NB4 (cell line): ENCODE results near the gene ZNF816.

Experiments
- MYC ChIP-seq: IDR thresholded peaks from 2 replicates; pipeline ENCODE4 v1.6.1; 2011; ENCODE audit warnings: low read depth, low read length
- POLR2A ChIP-seq: IDR thresholded peaks from 2 replicates; pipeline ENCODE4 v1.6.1; 2011; ENCODE audit warnings: mild to moderate bottlenecking; ENCODE audit not compliant: insufficient read length; ENCODE audit errors: extremely low read depth
- TF ChIP-seq, protein P1 (sequence below): IDR thresholded peaks from one replicate; pipeline ENCODE4 v1.5.1; 2012; ENCODE audit warnings: low read depth, low read length
- TF ChIP-seq, protein P2 (sequence below): IDR thresholded peaks from 2 replicates; pipeline ENCODE4 v1.6.1; 2011; ENCODE audit warnings: low read depth, low read length

DNA sequence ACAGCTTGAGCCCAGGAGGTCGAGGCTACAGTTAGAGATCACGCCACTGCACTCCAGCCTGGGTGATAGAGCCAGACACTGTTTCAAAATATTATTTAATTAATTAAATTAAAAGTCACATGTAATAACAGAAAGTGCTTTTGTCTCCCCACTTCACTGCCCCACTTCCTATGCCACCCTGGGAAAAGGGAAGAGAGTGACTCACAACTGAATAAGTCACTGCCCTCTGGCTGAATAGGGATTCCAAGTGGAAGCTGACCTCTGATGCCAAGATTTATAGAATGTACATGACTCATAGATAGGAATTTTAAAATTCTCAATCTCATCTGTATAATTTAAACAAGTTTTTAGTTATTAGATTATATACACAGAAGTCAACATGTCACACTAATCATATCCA, 28.8 kb upstream of the ZNF816 start:
- TF ChIP-seq, protein P1, sequence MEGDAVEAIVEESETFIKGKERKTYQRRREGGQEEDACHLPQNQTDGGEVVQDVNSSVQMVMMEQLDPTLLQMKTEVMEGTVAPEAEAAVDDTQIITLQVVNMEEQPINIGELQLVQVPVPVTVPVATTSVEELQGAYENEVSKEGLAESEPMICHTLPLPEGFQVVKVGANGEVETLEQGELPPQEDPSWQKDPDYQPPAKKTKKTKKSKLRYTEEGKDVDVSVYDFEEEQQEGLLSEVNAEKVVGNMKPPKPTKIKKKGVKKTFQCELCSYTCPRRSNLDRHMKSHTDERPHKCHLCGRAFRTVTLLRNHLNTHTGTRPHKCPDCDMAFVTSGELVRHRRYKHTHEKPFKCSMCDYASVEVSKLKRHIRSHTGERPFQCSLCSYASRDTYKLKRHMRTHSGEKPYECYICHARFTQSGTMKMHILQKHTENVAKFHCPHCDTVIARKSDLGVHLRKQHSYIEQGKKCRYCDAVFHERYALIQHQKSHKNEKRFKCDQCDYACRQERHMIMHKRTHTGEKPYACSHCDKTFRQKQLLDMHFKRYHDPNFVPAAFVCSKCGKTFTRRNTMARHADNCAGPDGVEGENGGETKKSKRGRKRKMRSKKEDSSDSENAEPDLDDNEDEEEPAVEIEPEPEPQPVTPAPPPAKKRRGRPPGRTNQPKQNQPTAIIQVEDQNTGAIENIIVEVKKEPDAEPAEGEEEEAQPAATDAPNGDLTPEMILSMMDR = no peak
- TF ChIP-seq POLR2A = no peak
- TF ChIP-seq, protein P2, sequence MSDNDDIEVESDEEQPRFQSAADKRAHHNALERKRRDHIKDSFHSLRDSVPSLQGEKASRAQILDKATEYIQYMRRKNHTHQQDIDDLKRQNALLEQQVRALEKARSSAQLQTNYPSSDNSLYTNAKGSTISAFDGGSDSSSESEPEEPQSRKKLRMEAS = no peak
- TF ChIP-seq MYC = no peak
